HEK293 (cell line): ENCODE results near the gene RMDN3.

Experiments used
- PRDM6 ChIP-seq: fragments of 450-650 bp; formaldehyde crosslinking; IDR thresholded peaks from 2 replicates; pipeline ENCODE4 v1.5.1; 2017; ENCODE audit warnings: missing biosample characterization, missing genetic modification characterization
- ZBTB8A ChIP-seq: fragments of 450-650 bp; formaldehyde crosslinking; IDR thresholded peaks from 2 replicates; pipeline ENCODE4 v1.5.1; 2016; ENCODE audit warnings: missing biosample characterization, missing genetic modification characterization
- ZFP3 ChIP-seq: fragments of 450-650 bp; formaldehyde crosslinking; IDR thresholded peaks from 2 replicates; pipeline ENCODE4 v1.5.1; 2016; ENCODE audit warnings: low read depth, missing biosample characterization, missing genetic modification characterization
- ZNF248 ChIP-seq: fragments of 450-650 bp; formaldehyde crosslinking; IDR thresholded peaks from 2 replicates; pipeline ENCODE4 v1.5.1; 2017; ENCODE audit warnings: missing biosample characterization, missing genetic modification characterization
- ZNF274 ChIP-seq, 2 experiments: fragments of 200-500 bp in 1 of 2; fragments of 450-650 bp in 1 of 2; sonication (Bioruptor generic) in 1 of 2; formaldehyde crosslinking in 1 of 2; IDR thresholded peaks; 2 replicates each; pipeline versions ENCODE4 v1.5.1 to v1.6.1; 2014 to 2016; ENCODE audit warnings: borderline replicate concordance in 1 of 2, inconsistent platforms in 1 of 2, low read length in 1 of 2, missing biosample characterization in 1 of 2, missing genetic modification characterization in 1 of 2
- TF ChIP-seq, protein P1 (sequence below): fragments of 450-650 bp; formaldehyde crosslinking; IDR thresholded peaks from 2 replicates; pipeline ENCODE4 v1.5.1; 2016; ENCODE audit warnings: missing biosample characterization, missing genetic modification characterization
- TF ChIP-seq, protein P2 (sequence below): sonication (generic); formaldehyde crosslinking; IDR thresholded peaks from 2 replicates; pipeline ENCODE4 v1.8.1; 2022; ENCODE audit warnings: mild to moderate bottlenecking, moderate library complexity, missing genetic modification reagents
- TF ChIP-seq, protein P3 (sequence below): fragments of 450-650 bp; formaldehyde crosslinking; IDR thresholded peaks from 2 replicates; pipeline ENCODE4 v1.5.1; 2016; ENCODE audit warnings: missing biosample characterization, missing genetic modification characterization, low read depth

DNA sequence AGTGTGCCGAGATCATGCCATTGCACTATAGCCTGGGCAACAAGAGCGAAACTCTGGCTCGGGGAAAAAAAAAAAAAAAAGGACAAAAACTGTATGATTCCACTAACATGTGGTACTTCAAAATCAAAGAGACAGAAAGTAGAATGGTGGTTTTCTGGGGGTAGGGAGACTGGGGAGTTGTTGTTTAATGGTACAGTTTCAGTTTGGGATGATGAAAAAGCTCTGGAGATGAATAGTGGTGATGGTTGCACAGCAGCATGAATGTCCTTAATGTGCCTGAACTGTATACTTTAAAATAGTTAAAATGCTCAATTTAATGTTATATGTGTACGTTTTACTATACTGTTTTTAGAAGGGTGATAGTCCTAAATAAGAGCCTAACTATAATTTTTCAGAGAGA is 32.7 kb downstream of the RMDN3 start:
- TF ChIP-seq, protein P1, sequence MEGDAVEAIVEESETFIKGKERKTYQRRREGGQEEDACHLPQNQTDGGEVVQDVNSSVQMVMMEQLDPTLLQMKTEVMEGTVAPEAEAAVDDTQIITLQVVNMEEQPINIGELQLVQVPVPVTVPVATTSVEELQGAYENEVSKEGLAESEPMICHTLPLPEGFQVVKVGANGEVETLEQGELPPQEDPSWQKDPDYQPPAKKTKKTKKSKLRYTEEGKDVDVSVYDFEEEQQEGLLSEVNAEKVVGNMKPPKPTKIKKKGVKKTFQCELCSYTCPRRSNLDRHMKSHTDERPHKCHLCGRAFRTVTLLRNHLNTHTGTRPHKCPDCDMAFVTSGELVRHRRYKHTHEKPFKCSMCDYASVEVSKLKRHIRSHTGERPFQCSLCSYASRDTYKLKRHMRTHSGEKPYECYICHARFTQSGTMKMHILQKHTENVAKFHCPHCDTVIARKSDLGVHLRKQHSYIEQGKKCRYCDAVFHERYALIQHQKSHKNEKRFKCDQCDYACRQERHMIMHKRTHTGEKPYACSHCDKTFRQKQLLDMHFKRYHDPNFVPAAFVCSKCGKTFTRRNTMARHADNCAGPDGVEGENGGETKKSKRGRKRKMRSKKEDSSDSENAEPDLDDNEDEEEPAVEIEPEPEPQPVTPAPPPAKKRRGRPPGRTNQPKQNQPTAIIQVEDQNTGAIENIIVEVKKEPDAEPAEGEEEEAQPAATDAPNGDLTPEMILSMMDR: no peak
- TF ChIP-seq, protein P2, sequence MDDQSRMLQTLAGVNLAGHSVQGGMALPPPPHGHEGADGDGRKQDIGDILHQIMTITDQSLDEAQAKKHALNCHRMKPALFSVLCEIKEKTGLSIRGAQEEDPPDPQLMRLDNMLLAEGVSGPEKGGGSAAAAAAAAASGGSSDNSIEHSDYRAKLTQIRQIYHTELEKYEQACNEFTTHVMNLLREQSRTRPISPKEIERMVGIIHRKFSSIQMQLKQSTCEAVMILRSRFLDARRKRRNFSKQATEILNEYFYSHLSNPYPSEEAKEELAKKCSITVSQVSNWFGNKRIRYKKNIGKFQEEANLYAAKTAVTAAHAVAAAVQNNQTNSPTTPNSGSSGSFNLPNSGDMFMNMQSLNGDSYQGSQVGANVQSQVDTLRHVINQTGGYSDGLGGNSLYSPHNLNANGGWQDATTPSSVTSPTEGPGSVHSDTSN (CRISPR knock-in tag): no peak
- no peak for TF ChIP-seq ZBTB8A
- TF ChIP-seq ZNF274 (IDR thresholded peaks at IDR 0.05; ENCODE audit: low read length): no peak
- TF ChIP-seq ZNF274 (tag by site-specific recombination; IDR thresholded peaks at IDR 0.05; ENCODE audit: borderline replicate concordance): no peak
- no peak for TF ChIP-seq ZFP3
- TF ChIP-seq, protein P3, sequence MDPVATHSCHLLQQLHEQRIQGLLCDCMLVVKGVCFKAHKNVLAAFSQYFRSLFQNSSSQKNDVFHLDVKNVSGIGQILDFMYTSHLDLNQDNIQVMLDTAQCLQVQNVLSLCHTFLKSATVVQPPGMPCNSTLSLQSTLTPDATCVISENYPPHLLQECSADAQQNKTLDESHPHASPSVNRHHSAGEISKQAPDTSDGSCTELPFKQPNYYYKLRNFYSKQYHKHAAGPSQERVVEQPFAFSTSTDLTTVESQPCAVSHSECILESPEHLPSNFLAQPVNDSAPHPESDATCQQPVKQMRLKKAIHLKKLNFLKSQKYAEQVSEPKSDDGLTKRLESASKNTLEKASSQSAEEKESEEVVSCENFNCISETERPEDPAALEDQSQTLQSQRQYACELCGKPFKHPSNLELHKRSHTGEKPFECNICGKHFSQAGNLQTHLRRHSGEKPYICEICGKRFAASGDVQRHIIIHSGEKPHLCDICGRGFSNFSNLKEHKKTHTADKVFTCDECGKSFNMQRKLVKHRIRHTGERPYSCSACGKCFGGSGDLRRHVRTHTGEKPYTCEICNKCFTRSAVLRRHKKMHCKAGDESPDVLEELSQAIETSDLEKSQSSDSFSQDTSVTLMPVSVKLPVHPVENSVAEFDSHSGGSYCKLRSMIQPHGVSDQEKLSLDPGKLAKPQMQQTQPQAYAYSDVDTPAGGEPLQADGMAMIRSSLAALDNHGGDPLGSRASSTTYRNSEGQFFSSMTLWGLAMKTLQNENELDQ: no peak
- TF ChIP-seq PRDM6 (tag by site-specific recombination): no peak
- no peak for TF ChIP-seq ZNF248 (tag by site-specific recombination)
